ENCODE data around the gene AHSG.

Gene AHSG

GRCh38 chr3:186653984-186654383 is 41.1 kb downstream of the AHSG start:
- Histone ChIP-seq H3K9me3 (ENCODE audit: control insufficient read depth, insufficient read depth, low read length) (no peaks in the 10 kb centered on the region; the same call in 1 of the 2 replicates), H3K36me3 (ENCODE audit: insufficient read depth, low read length) (peaks cover 3% of the 10 kb centered on the region; the same call in 1 of the 2 replicates), H3K9ac (ENCODE audit: low read depth, low read length) (no peak overlapping the region), H3K4me1 (ENCODE audit: insufficient read depth, low read length) (peaks cover 9% of the 10 kb centered on the region; the same call in 1 of the 2 replicates)

GRCh38 chr3:186663361-186664118 is 50.7 kb downstream of the AHSG start:
- H3K9ac ChIP-seq (ENCODE audit: low read depth, low read length) = peak overlapping the region; percentile 10; the same call in 1 of the 2 replicates

GRCh38 chr3:186664119-186664495 is 51.2 kb downstream of the AHSG start:
- no peaks in the 10 kb centered on the region for H3K36me3 ChIP-seq (ENCODE audit: insufficient read depth, low read length)
- H3K4me1 ChIP-seq (ENCODE audit: insufficient read depth, low read length) = peaks cover 31% of the 10 kb centered on the region
- no peaks in the 10 kb centered on the region; the same call in 1 of the 2 replicates for H3K9me3 ChIP-seq (ENCODE audit: control insufficient read depth, insufficient read depth, low read length)
- H3K9ac ChIP-seq (ENCODE audit: low read depth, low read length) = no peak overlapping the region

More at GRCh38 chr3:186663361-186664118, 50.7 kb downstream of the AHSG start:
- Histone ChIP-seq H3K4me1 (ENCODE audit: insufficient read depth, low read length) (peaks cover 31% of the 10 kb centered on the region), H3K36me3 (ENCODE audit: insufficient read depth, low read length) (no peaks in the 10 kb centered on the region), H3K9me3 (ENCODE audit: control insufficient read depth, insufficient read depth, low read length) (no peaks in the 10 kb centered on the region; the same call in 1 of the 2 replicates)

DNA sequence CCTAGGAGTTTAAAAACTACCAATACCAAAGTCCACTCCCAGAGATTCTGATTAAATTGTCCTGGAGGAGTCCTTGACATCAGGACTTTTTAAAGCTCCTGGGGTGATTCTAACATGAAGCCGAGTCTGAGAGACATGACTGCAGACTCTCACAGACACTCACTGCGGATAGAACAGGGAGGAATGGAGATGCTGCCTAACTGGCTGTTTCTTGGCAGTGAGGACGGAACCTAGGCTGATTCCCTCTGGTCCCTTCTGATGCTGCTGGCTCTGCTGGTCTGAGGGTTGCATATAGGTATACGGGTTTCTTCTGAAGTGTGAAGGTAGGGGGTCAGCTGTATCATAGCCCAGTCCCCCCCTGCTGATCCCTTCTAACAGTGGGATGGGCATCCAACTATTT is 51.6 kb downstream of the AHSG start:
- H3K4me1 ChIP-seq (ENCODE audit: insufficient read depth, low read length) = peaks cover 31% of the 10 kb centered on the region
- H3K9ac ChIP-seq (ENCODE audit: low read depth, low read length) = no peak overlapping the region
- H3K9me3 ChIP-seq (ENCODE audit: control insufficient read depth, insufficient read depth, low read length) = no peaks in the 10 kb centered on the region; the same call in 1 of the 2 replicates
- H3K36me3 ChIP-seq (ENCODE audit: insufficient read depth, low read length) = no peaks in the 10 kb centered on the region

- Histone ChIP-seq H3K9me3 (ENCODE audit: control insufficient read depth, insufficient read depth, low read length) (no peaks in the 10 kb centered on the region), H3K36me3 (ENCODE audit: insufficient read depth, low read length) (no peaks in the 10 kb centered on the region), H3K9ac (ENCODE audit: low read depth, low read length) (no peak within 1 kb of the TSS), H3K4me1 (ENCODE audit: insufficient read depth, low read length) (peaks cover 31% of the 10 kb centered on the region)
Measured at GRCh38 chr3:186665625-186666188, 52.8 kb downstream of the AHSG start, which contains the start of gene HRG. Gene HRG, plus strand, starts transcription at chr3:186666014. Its CDS starts 18 bp downstream, at chr3:186666032.

GRCh38 chr3:186668426-186668825 is 55.6 kb downstream of the AHSG start:
- Histone ChIP-seq H3K4me1 (ENCODE audit: insufficient read depth, low read length) (peaks cover 26% of the 10 kb centered on the region), H3K36me3 (ENCODE audit: insufficient read depth, low read length) (no peaks in the 10 kb centered on the region), H3K9me3 (ENCODE audit: control insufficient read depth, insufficient read depth, low read length) (no peaks in the 10 kb centered on the region), H3K9ac (ENCODE audit: low read depth, low read length) (no peak overlapping the region)

DNA sequence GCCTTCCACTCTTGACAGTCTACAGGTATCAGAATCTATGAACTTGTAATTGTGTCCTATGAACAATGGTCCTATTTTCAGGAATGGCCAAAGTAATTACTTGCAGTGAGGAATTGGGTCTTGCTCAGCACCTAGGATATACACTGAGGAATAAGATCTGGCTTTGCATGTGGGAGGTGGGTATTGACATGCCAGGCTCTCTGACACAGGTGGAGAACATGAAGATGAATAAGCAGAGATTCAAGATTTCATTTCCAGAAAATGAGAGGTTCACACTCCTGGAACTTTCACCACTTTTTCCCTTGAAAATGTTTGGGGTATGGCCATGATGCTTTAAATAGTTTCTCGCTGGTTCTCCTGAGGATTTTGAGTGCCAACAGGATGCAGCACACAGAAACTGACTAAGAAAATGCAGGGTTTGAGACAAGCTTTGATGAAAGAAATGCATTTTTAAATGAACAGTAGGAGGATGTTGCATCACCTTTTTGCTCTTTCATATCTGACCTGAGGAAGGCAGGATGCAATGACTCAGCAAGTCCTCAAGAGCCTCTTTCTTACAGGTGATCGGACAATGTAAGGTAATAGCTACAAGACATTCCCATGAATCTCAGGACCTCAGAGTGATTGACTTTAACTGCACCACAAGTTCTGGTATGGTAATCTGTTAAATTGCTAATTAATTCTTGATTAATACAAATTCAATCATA is 56.7 kb downstream of the AHSG start:
- no peak overlapping the region for H3K9ac ChIP-seq (ENCODE audit: low read depth, low read length)
- H3K4me1 ChIP-seq (ENCODE audit: insufficient read depth, low read length) = peaks cover 15% of the 10 kb centered on the region
- no peaks in the 10 kb centered on the region for H3K9me3 ChIP-seq (ENCODE audit: control insufficient read depth, insufficient read depth, low read length)
- H3K36me3 ChIP-seq (ENCODE audit: insufficient read depth, low read length) = no peaks in the 10 kb centered on the region

DNA sequence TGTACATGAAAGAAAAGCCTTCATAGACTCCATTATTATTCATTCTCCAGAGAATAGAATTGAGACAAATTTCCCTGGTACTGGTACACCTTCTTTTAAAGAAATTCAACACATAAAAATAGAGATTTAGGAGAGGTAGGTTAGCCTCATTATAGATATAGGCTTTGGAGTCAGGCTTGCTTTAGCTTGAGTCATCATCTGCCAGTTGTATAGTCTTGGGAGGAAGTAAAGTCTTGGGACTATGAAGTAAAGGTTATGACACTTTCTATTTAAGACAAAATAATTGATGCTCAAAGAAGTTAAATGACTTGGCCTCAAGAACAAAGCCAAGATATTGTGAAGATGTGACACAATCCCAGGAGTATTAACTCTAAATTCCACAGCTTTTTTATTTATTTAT is 57.3 kb downstream of the AHSG start:
- H3K9me3 ChIP-seq (ENCODE audit: control insufficient read depth, insufficient read depth, low read length) = no peaks in the 10 kb centered on the region
- H3K9ac ChIP-seq (ENCODE audit: low read depth, low read length) = no peak overlapping the region
- H3K4me1 ChIP-seq (ENCODE audit: insufficient read depth, low read length) = peaks cover 12% of the 10 kb centered on the region
- no peaks in the 10 kb centered on the region for H3K36me3 ChIP-seq (ENCODE audit: insufficient read depth, low read length)

Data from ES-I3 (cell line).